ENCODE measurements around the gene SGK1.

SGK1 gene

DNA sequence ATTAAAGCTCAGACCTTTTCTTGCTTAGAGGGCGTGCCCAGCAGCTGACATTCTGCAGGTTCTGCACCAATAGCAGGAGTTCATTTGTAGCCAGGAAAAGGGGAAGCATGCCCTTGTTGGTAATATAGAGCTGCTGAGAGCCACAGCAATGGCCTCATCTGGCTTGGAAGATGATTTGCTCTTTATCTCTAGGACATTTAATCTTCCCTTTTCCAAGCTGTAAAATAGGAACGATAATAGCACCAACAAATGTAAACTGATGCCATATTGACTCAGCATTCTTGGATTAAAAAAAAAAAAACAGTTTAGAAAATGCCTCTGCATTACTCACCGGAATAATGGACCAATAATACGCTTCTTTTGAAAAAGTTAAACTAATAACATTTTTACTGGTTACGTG, 172.1 kb downstream of the SGK1 start:
- no peak for DNase-seq (ENCODE audit: extremely low read depth, insufficient read length)
- H3K36me3 ChIP-seq (ENCODE audit: control insufficient read depth, insufficient read depth, low read length) = no peaks in the 10 kb centered on the region
- TF ChIP-seq, protein P1, sequence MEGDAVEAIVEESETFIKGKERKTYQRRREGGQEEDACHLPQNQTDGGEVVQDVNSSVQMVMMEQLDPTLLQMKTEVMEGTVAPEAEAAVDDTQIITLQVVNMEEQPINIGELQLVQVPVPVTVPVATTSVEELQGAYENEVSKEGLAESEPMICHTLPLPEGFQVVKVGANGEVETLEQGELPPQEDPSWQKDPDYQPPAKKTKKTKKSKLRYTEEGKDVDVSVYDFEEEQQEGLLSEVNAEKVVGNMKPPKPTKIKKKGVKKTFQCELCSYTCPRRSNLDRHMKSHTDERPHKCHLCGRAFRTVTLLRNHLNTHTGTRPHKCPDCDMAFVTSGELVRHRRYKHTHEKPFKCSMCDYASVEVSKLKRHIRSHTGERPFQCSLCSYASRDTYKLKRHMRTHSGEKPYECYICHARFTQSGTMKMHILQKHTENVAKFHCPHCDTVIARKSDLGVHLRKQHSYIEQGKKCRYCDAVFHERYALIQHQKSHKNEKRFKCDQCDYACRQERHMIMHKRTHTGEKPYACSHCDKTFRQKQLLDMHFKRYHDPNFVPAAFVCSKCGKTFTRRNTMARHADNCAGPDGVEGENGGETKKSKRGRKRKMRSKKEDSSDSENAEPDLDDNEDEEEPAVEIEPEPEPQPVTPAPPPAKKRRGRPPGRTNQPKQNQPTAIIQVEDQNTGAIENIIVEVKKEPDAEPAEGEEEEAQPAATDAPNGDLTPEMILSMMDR (IDR thresholded peaks at IDR 0.05; ENCODE audit: insufficient read depth, low read length, poor library complexity, severe bottlenecking) = no peak
- no peaks in the 10 kb centered on the region; the same call in 1 of the 2 replicates for H3K27me3 ChIP-seq (replicated peaks; ENCODE audit: control insufficient read depth, insufficient read depth, low read length)
- no peak overlapping the region for H3K4me3 ChIP-seq (replicated peaks; ENCODE audit: low read depth, low read length)

DNA sequence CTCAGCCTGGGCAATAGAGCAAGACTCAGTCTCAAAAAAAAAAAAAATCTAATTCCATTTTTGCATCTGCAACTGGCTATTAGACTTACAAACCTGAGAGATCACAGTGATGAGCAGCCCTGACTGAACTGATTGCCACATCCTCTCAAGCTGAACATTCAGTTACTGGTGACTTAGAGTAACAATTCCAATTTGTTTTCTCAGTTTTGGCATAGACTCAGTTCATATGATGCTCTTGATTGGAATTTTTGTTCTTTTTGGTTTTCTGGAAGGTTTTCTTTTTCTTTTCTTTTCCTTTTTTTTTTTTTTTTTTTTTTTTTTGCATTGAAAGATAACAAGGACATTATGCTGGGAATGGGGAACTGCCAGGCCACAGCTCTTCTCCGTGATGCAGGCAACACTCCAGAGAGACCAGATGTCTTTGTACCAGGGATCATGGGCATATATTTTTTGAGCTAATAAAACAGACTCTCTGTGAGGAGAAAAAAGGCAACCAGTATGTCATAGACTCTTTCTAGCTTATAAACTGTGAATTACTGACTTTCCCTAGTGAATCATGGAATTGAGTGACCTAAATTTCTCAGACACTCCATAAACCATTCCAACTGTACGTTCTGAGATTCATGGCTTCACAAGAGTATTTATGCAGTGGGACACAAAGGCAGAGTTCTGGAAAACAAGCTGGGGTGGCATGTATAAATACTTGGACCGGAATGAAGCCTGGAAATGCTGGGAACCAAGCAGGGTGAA, 179.5 kb downstream of the SGK1 start:
- H3K4me3 ChIP-seq (replicated peaks; ENCODE audit: low read depth, low read length) = no peak overlapping the region
- H3K27me3 ChIP-seq (replicated peaks; ENCODE audit: control insufficient read depth, insufficient read depth, low read length) = no peaks in the 10 kb centered on the region
- TF ChIP-seq, protein P1 (IDR thresholded peaks at IDR 0.05; ENCODE audit: insufficient read depth, low read length, poor library complexity, severe bottlenecking) = no peak
- DNase-seq (ENCODE audit: extremely low read depth, insufficient read length) = no peak
- H3K36me3 ChIP-seq (ENCODE audit: control insufficient read depth, insufficient read depth, low read length) = no peaks in the 10 kb centered on the region

DNA sequence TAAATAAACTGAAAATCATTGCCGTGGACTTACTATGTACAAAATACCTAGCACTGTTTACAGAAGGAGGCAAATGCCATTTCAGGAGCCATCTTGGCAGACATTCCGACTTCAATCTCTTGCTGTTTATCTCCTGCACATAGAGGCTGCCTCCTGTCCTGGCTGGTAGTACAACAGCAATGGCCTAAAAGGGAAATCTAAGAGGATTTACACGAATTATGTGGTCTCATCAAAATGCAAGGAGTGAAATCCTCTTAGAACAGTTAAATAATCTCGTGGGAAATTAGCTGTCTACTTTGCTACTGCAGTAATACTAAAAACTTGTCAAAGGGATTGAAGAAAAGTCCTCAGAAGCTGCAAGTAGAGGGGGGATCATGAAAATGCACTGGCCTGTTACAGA, 183.3 kb downstream of the SGK1 start:
- no peak overlapping the region for H3K4me3 ChIP-seq (replicated peaks; ENCODE audit: low read depth, low read length)
- TF ChIP-seq, protein P1 (IDR thresholded peaks at IDR 0.05; ENCODE audit: insufficient read depth, low read length, poor library complexity, severe bottlenecking) = no peak
- H3K27me3 ChIP-seq (replicated peaks; ENCODE audit: control insufficient read depth, insufficient read depth, low read length) = no peaks in the 10 kb centered on the region
- DNase-seq (ENCODE audit: extremely low read depth, insufficient read length) = no peak
- no peaks in the 10 kb centered on the region for H3K36me3 ChIP-seq (ENCODE audit: control insufficient read depth, insufficient read depth, low read length)

DNA sequence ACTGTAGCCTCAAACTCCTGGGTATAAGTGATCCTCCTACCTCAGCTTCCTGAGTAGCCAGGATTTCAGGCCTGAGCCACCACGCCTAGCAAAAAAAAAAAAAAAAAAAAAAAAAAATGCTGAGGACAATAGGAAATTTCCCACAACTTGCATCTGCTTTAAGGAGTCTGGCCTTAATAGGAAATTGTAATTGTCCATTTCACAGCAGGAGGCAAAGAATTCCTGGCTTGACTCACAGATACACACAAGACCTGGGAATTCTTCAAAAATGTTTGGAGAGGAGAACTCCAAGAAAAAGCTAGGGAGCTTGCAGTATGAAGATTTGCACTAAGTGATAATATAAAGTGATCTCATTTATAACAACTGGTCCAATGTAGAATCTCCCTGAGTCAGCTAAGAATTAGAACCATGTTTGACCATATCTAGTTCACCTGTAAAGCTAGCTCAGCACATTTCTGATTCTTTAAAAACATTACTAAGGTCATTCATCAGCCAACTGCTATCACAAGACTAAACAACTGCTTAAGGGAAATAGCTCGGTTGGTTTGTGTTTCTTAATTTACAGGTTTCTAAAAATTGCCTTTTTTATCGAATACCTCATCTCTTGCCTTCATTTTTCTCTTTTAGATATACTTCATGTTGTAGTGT, 185.3 kb downstream of the SGK1 start:
- H3K4me3 ChIP-seq (replicated peaks; ENCODE audit: low read depth, low read length) = no peak overlapping the region
- no peaks in the 10 kb centered on the region for H3K36me3 ChIP-seq (ENCODE audit: control insufficient read depth, insufficient read depth, low read length)
- TF ChIP-seq, protein P1 (IDR thresholded peaks at IDR 0.05; ENCODE audit: insufficient read depth, low read length, poor library complexity, severe bottlenecking) = no peak
- no peak for DNase-seq (ENCODE audit: extremely low read depth, insufficient read length)
- H3K27me3 ChIP-seq (replicated peaks; ENCODE audit: control insufficient read depth, insufficient read depth, low read length) = no peaks in the 10 kb centered on the region

DNA sequence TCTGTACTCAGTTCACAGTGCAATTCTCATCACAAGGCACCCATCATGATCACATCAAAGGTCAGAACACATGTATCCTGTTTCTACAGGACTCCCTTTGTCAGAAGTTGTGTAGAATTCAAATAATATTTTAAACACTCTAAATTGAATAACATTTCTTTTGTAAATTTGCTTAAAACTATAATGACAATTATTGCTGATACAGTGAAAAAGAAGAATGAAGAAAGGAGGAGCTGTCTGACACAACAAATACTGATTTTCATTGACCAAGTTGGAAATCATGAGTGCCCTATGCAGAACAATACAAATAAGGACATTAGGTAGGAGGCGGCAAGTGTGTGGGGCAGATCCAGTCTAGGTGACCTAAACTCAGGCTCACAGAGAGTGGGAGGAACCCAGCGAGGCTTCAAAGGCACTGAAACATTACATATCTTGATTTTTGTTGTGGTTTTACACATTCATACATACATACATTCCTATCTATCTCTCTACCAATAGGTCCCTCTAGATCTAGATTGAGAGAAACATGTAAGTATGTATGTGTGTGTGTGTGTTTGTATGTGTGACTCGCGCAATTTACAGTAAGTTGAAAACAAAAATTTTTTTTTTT, 186.3 kb downstream of the SGK1 start:
- no peak overlapping the region for H3K4me3 ChIP-seq (replicated peaks; ENCODE audit: low read depth, low read length)
- TF ChIP-seq, protein P1 (IDR thresholded peaks at IDR 0.05; ENCODE audit: insufficient read depth, low read length, poor library complexity, severe bottlenecking) = no peak
- no peaks in the 10 kb centered on the region for H3K36me3 ChIP-seq (ENCODE audit: control insufficient read depth, insufficient read depth, low read length)
- H3K27me3 ChIP-seq (replicated peaks; ENCODE audit: control insufficient read depth, insufficient read depth, low read length) = no peaks in the 10 kb centered on the region
- DNase-seq (ENCODE audit: extremely low read depth, insufficient read length) = no peak

Data from GM06990 (cell line).